Upper lobe of left lung (tissue), 4 donors: Measurements from ENCODE around the gene BRPF1.

Experiments
- CTCF ChIP-seq, 6 experiments: fragments of 450-650 bp in 4 of 6; fragments of 200-600 bp in 2 of 6; sonication (generic) in 2 of 6; IDR thresholded peaks; one replicate each; pipeline ENCODE4 v1.5.1; 2016 to 2019; ENCODE audit warnings: antibody characterized with exemption in 6 of 6
- EP300 ChIP-seq, 4 donors: sonication (generic); formaldehyde crosslinking; IDR thresholded peaks; one replicate each; pipeline ENCODE4 v1.5.1; 2017; ENCODE audit warnings: antibody characterized with exemption in 4 of 4, control low read depth in 2 of 4

DNA sequence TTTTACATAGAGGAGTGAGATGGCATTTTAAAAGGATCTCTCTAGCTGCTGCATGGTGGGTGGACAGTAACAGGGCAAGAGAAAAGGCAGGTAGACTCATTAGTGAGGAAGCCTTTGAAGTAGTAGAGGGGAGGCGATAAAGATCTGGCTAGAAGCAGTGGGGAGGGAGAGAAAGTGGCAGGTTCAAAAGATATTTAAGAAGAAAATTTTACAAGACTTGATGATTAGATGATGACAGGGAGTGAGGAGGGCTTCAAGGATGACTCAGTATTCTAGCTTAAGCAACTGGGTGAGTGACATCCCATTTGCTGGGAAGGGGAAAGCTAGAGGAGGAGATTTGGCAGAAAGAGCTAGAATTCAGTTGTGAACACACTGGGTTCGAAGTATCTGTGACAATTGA is 3.8 kb upstream of the BRPF1 start:
- TF ChIP-seq CTCF (IDR thresholded peaks at IDR 0.05) (no peak), EP300 (IDR thresholded peaks at IDR 0.05) (no peak)
